AG09309 (cell line): Measurements from ENCODE around the gene ZNF423.

Experiments
- DNase-seq: peaks from one replicate; pipeline ENCODE4 v3.0.0-alpha.2; 2010; ENCODE audit warnings: low read depth
- H3K4me3 ChIP-seq: 2 replicates; pipeline ENCODE4 v1.5.1; 2011; ENCODE audit warnings: mild to moderate bottlenecking, low read depth, low read length, moderate library complexity; ENCODE audit not compliant: control insufficient read depth
- CTCF ChIP-seq: IDR thresholded peaks from 2 replicates; pipeline ENCODE4 v1.5.1; 2011; ENCODE audit warnings: mild to moderate bottlenecking, low read depth, low read length, inconsistent platforms; ENCODE audit not compliant: insufficient read depth, control insufficient read depth; ENCODE audit errors: missing control alignments

ZNF423 gene

GRCh38 chr16:49496656-49497055 is 359.3 kb downstream of the ZNF423 start:
- H3K4me3 ChIP-seq: no peak overlapping the region
- DNase-seq: no peak
- TF ChIP-seq CTCF: no peak

GRCh38 chr16:49495596-49496355 is 360.1 kb downstream of the ZNF423 start:
- no peak for DNase-seq
- TF ChIP-seq CTCF: no peak
- no peak overlapping the region for H3K4me3 ChIP-seq

GRCh38 chr16:49494891-49495566 is 360.9 kb downstream of the ZNF423 start:
- no peak for TF ChIP-seq CTCF
- DNase-seq: no peak
- no peak overlapping the region for H3K4me3 ChIP-seq

- no peak overlapping the region for H3K4me3 ChIP-seq
- no peak for TF ChIP-seq CTCF
- no peak for DNase-seq
Measured at GRCh38 chr16:49494474-49494873, 361.4 kb downstream of the ZNF423 start.

GRCh38 chr16:49493836-49494235 is 362.1 kb downstream of the ZNF423 start:
- DNase-seq: no peak
- no peak overlapping the region for H3K4me3 ChIP-seq
- no peak for TF ChIP-seq CTCF

GRCh38 chr16:49492896-49493626 is 362.9 kb downstream of the ZNF423 start:
- no peak for DNase-seq
- no peak for TF ChIP-seq CTCF
- no peak overlapping the region for H3K4me3 ChIP-seq
